OCI-LY3 (cell line): ENCODE results near the gene VMP1.

Experiments used
- CTCF ChIP-seq: fragments of 200-600, 300-600 bp; sonication (generic); IDR thresholded peaks from 2 replicates; pipeline ENCODE4 v1.5.1; 2014; ENCODE audit warnings: antibody characterized with exemption, low read length, low read depth
- EZH2phosphoT487 ChIP-seq: fragments of 200-600 bp; shearing (Covaris generic); IDR thresholded peaks from 2 replicates; pipeline ENCODE4 v1.6.1; 2018; ENCODE audit warnings: antibody characterized with exemption, mixed run types, low read depth

GRCh38 chr17:59763861-59764260, 56.4 kb downstream of the VMP1 start:
- TF ChIP-seq CTCF (no peak), EZH2phosphoT487 (no peak)
